Measurements from ENCODE around the gene ERCC8. TPM values are rescaled to one million over a fixed set of nuclear protein-coding genes. Genes with fewer than 3 reads are reported as not detected.

Gene ERCC8
- total and polyA plus RNA-seq, 10 of the 15 experiments (the other 5 are each of a cell fraction or from before 2014, with no cell fraction given), result 10.4 to 31.2 (median 16.4) TPM

GRCh38 chr5:60843386-60843935 lies 101.4 kb downstream of the ERCC8 start:
- Histone ChIP-seq H3K27me3 (replicated peaks in 1 of 2; ENCODE audit: control insufficient read depth in 2 of 2, insufficient read depth in 2 of 2, low read length in 1 of 2) (peaks cover 0 to 8% of the 10 kb centered on the region in 2 experiments; a peak in 3 of 4 replicates), H3K9ac (ENCODE audit: control insufficient read depth, insufficient read depth, low read length) (peak overlapping the region; percentile 40; the same call in 1 of the 2 replicates), H3K4me1 (ENCODE audit: control insufficient read depth, insufficient read depth, low read length) (no peaks in the 10 kb centered on the region), H2AFZ (ENCODE audit: control insufficient read depth, low read depth, low read length) (peak overlapping the region; percentile 89), H3K36me3 (ENCODE audit: control insufficient read depth in 2 of 2, insufficient read depth in 2 of 2, low read length in 1 of 2) (no peaks in the 10 kb centered on the region), H3K4me3 (peak overlapping the region; percentile 94), H3K27ac (ENCODE audit: control insufficient read depth, insufficient read depth) (no peak overlapping the region), H3K4me2 (ENCODE audit: control insufficient read depth, insufficient read depth) (peak overlapping the region; percentile 98), H3K9me3 (replicated peaks; ENCODE audit: control insufficient read depth, insufficient read depth, low read length) (no peaks in the 10 kb centered on the region), H4K20me1 (ENCODE audit: control insufficient read depth, insufficient read depth) (no peaks in the 10 kb centered on the region), H3K79me2 (ENCODE audit: control insufficient read depth, insufficient read depth, low read length) (no peaks in the 10 kb centered on the region)
- RAD21 ChIA-PET (ENCODE audit: unreplicated experiment), result interaction anchor here (0.7 kb wide), 1 partner anchor 16 kb away, joined by 3 read pairs; no protein-coding TSS in a partner anchor
- in situ Hi-C loops (cut with MboI) (no loop called here), intact Hi-C loops (cut with micrococcal nuclease; ENCODE audit: unreplicated experiment) (loop anchor here (5.0 kb wide), 1 partner anchor 166 kb away; no protein-coding TSS in a partner anchor)
- POLR2A ChIA-PET, result no interaction called here
- TF ChIP-seq DPF2 (IDR thresholded peaks at IDR 0.05) (no peak), NR2F1 (conservative IDR thresholded peaks at IDR 0.05) (no peak), EED (IDR thresholded peaks at IDR 0.05; ENCODE audit: low read depth) (peak; percentile 42; the same call in 1 of the 2 replicates), RELA (IDR thresholded peaks at IDR 0.05; ENCODE audit: borderline replicate concordance, partially characterized antibody) (no peak), ZNF622 (IDR thresholded peaks at IDR 0.05) (no peak), CTCF (IDR thresholded peaks at IDR 0.05 in 2 of 3, conservative IDR thresholded peaks at IDR 0.05 in 1 of 3; ENCODE audit: control insufficient read depth in 2 of 3, extremely low read depth in 1 of 3, insufficient read depth in 1 of 3, low read depth in 3 of 3, low read length in 3 of 3) (no peak), SUZ12 (IDR thresholded peaks at IDR 0.05; ENCODE audit: unreplicated experiment) (peak; percentile 21), YY1 (IDR thresholded peaks at IDR 0.05; ENCODE audit: low read depth, low read length) (no peak), BCLAF1 (IDR thresholded peaks at IDR 0.05) (no peak), PKNOX1 (IDR thresholded peaks at IDR 0.05) (no peak)
- BruUV-seq (replicated peaks), result no TSS peak
- SMC1A ChIA-PET (ENCODE audit: uncharacterized antibody, unreplicated experiment), result interaction anchor here (1.2 kb wide), 2 partner anchors 144 to 165 kb away, joined by 3 read pairs; partner anchors contain the start of gene DEPDC1B
- ATAC-seq, result peak; percentile 59
- CTCF ChIA-PET, result interaction anchor here (0.9 to 1.5 kb wide), 2 partner anchors 16 to 125 kb away, joined by 3 to 4 read pairs; no protein-coding TSS in a partner anchor
- no peak for FAIRE-seq
- WGBS (ENCODE audit: insufficient coverage, insufficient replicate concordance, low lambda C conversion rate, missing lambda C conversion rate), result 5% methylated on average over 30 of the region's 49 CpGs
- no peak for DNase-seq (ENCODE audit: low read depth, low spot score)
